A549 (cell line): ENCODE measurements around the gene CRTC3. TPM values are rescaled to one million over a fixed set of nuclear protein-coding genes. Genes with fewer than 3 reads are reported as not detected.

Experiments used
- ATAC-seq, 2 experiments: fragments of 200-7000 bp in 1 of 2; fragments of >200 bp in 1 of 2; cut with Nextera tagmentation in 1 of 2; cut with Tn5 transposase in 1 of 2; 3 replicates each; pipeline versions ENCODE4 v1.8.0 to v1.9.1; 2018 to 2020; ENCODE audit warnings: mild to moderate bottlenecking in 1 of 2, moderate library complexity in 1 of 2
- CTCF ChIA-PET: fragments of 300-600 bp; sonication (Branson Sonifier 250); formaldehyde crosslinking; extraction: SDS; loops from one replicate; lab custom pipeline; 2021; ENCODE audit warnings: antibody characterized with exemption, inconsistent platforms; lab: Yijun Ruan, JAX
- POLR2A ChIA-PET: fragments of 350-600 bp; formaldehyde crosslinking; extraction: SDS; loops from one replicate; lab custom pipeline; 2021; ENCODE audit warnings: antibody characterized with exemption, inconsistent platforms; lab: Yijun Ruan, JAX
- DNase-seq, 2 experiments: peaks; one replicate each; pipeline versions ENCODE4 v3.0.0 to v3.0.0-alpha.2; 2011 to 2016; ENCODE audit warnings: low read depth in 1 of 2, low spot score in 1 of 2
- FAIRE-seq: peaks from 2 replicates; lab custom pipeline; 2011; peaks lifted over from hg19 to GRCh38; lab: Jason Lieb, UNC
- H3K27ac ChIP-seq, 2 experiments: fragments of >200 bp; sonication (Bioruptor Twin); formaldehyde crosslinking; 3 replicates each; pipeline ENCODE4 v1.5.1; 2016 to 2017
- H3K4me1 ChIP-seq: fragments of >200 bp; sonication (Bioruptor Twin); formaldehyde crosslinking; 3 replicates; pipeline ENCODE4 v1.6.1; 2016
- H3K4me2 ChIP-seq: fragments of >200 bp; sonication (Bioruptor Twin); formaldehyde crosslinking; 3 replicates; pipeline ENCODE4 v1.6.1; 2016
- H3K4me3 ChIP-seq: fragments of >200 bp; sonication (Bioruptor Twin); formaldehyde crosslinking; 3 replicates; pipeline ENCODE4 v1.5.1; 2016
- H3K9me3 ChIP-seq: fragments of >200 bp; sonication (Bioruptor Twin); formaldehyde crosslinking; 3 replicates; pipeline ENCODE4 v1.6.1; 2016
- BCL3 ChIP-seq: fragments of >200 bp; sonication (Bioruptor Twin); formaldehyde crosslinking; IDR thresholded peaks from 3 replicates; pipeline ENCODE4 v1.6.1; 2016
- BHLHE40 ChIP-seq: IDR thresholded peaks from 2 replicates; pipeline ENCODE4 v1.6.1; 2012; ENCODE audit warnings: low read depth, low read length, inconsistent platforms
- CBX2 ChIP-seq: fragments of 200-600 bp; sonication (generic); IDR thresholded peaks from 2 replicates; pipeline ENCODE4 v1.6.1; 2016; ENCODE audit warnings: low read depth, mild to moderate bottlenecking, borderline replicate concordance
- CBX8 ChIP-seq: fragments of 200-600 bp; sonication (generic); IDR thresholded peaks from 2 replicates; pipeline ENCODE4 v1.6.1; 2016
- CEBPB ChIP-seq, 2 experiments: fragments of >200 bp in 1 of 2; sonication (Bioruptor Twin) in 1 of 2; formaldehyde crosslinking in 1 of 2; IDR thresholded peaks; 2 replicates each; pipeline ENCODE4 v1.6.1; 2012 to 2016
- CHD2 ChIP-seq: fragments of 150-350 bp; IDR thresholded peaks from 2 replicates; pipeline ENCODE4 v1.6.1; 2014; ENCODE audit warnings: low read length; ENCODE audit not compliant: partially characterized antibody
- CHD4 ChIP-seq: fragments of 200-600 bp; sonication (generic); IDR thresholded peaks from 2 replicates; pipeline ENCODE4 v1.6.1; 2016; ENCODE audit warnings: antibody characterized with exemption, mild to moderate bottlenecking, borderline replicate concordance
- EHF ChIP-seq: fragments of 250-450 bp; sonication (Bioruptor Pico); IDR thresholded peaks from 2 replicates; pipeline ENCODE4 v1.5.0; 2020; ENCODE audit warnings: mild to moderate bottlenecking
- EHMT2 ChIP-seq: fragments of 200-600 bp; sonication (generic); IDR thresholded peaks from 2 replicates; pipeline ENCODE4 v1.6.1; 2016; ENCODE audit warnings: antibody characterized with exemption, low read depth, mild to moderate bottlenecking, moderate library complexity
- ELK1 ChIP-seq: fragments of 150-350 bp; IDR thresholded peaks from 2 replicates; pipeline ENCODE4 v1.6.1; 2014; ENCODE audit warnings: low read depth, mild to moderate bottlenecking, low read length
- EP300 ChIP-seq, 2 experiments: fragments of >200 bp; sonication (Bioruptor Twin); formaldehyde crosslinking; IDR thresholded peaks; 2 replicates in 1 of 2; 3 replicates in 1 of 2; pipeline ENCODE4 v1.6.1; 2016 to 2017
- ESRRA ChIP-seq: fragments of 150-350 bp; IDR thresholded peaks from 2 replicates; pipeline ENCODE4 v1.6.1; 2014; ENCODE audit warnings: mild to moderate bottlenecking, low read length, borderline replicate concordance
- HEYL ChIP-seq: fragments of 250-450 bp; sonication (Bioruptor Pico); IDR thresholded peaks from 2 replicates; pipeline ENCODE4 v1.8.0; 2021; ENCODE audit warnings: mild to moderate bottlenecking, moderate library complexity
- HOXA7 ChIP-seq: fragments of 250-450 bp; sonication (Bioruptor Pico); IDR thresholded peaks from 2 replicates; pipeline ENCODE4 v1.5.0; 2020; ENCODE audit warnings: mild to moderate bottlenecking, moderate library complexity
- HOXB13 ChIP-seq: fragments of 250-450 bp; sonication (Bioruptor Pico); IDR thresholded peaks from 2 replicates; pipeline ENCODE4 v1.5.0; 2020; ENCODE audit warnings: low read depth, mild to moderate bottlenecking, moderate library complexity
- HOXB5 ChIP-seq: fragments of 250-450 bp; sonication (Bioruptor Pico); IDR thresholded peaks from 2 replicates; pipeline ENCODE4 v1.5.0; 2020; ENCODE audit warnings: mild to moderate bottlenecking, moderate library complexity
- JUNB ChIP-seq: fragments of >200 bp; sonication (Bioruptor Twin); formaldehyde crosslinking; IDR thresholded peaks from 2 replicates; pipeline ENCODE4 v1.6.1; 2016
- KDM1A ChIP-seq: fragments of 200-600 bp; sonication (generic); IDR thresholded peaks from 2 replicates; pipeline ENCODE4 v1.6.1; 2016; ENCODE audit warnings: low read depth, mild to moderate bottlenecking
- KDM5A ChIP-seq: fragments of 200-600 bp; sonication (generic); IDR thresholded peaks from 2 replicates; pipeline ENCODE4 v1.6.1; 2016; ENCODE audit warnings: antibody characterized with exemption, mild to moderate bottlenecking
- MAX ChIP-seq: IDR thresholded peaks from 2 replicates; pipeline ENCODE4 v1.6.1; 2012
- MAZ ChIP-seq: fragments of 150-350 bp; IDR thresholded peaks from 2 replicates; pipeline ENCODE4 v1.6.1; 2014; ENCODE audit warnings: antibody characterized with exemption, low read depth, low read length, borderline replicate concordance
- MYC ChIP-seq: IDR thresholded peaks from 2 replicates; pipeline ENCODE4 v1.6.1; 2012; ENCODE audit warnings: mild to moderate bottlenecking, inconsistent platforms, low read length, improper control_type of control experiment, borderline replicate concordance
- NFE2L2 ChIP-seq: fragments of 150-350 bp; conservative IDR thresholded peaks from 2 replicates; pipeline ENCODE4 v1.6.1; 2014; ENCODE audit warnings: low read length
- NR3C1 ChIP-seq: fragments of >200 bp; sonication (Bioruptor Twin); formaldehyde crosslinking; IDR thresholded peaks from 3 replicates; pipeline ENCODE4 v1.6.1; 2017
- PHF8 ChIP-seq: fragments of 200-600 bp; sonication (generic); IDR thresholded peaks from 2 replicates; pipeline ENCODE4 v1.6.1; 2016; ENCODE audit warnings: low read depth, mild to moderate bottlenecking, antibody characterized with exemption, moderate library complexity, borderline replicate concordance
- POLR2AphosphoS2 ChIP-seq: conservative IDR thresholded peaks from 2 replicates; pipeline ENCODE4 v1.6.1; 2012; ENCODE audit warnings: low read length, improper control_type of control experiment, inconsistent platforms
- RCOR1 ChIP-seq: fragments of 150-350 bp; IDR thresholded peaks from 2 replicates; pipeline ENCODE4 v1.6.1; 2014; ENCODE audit warnings: antibody characterized with exemption, low read length, low read depth
- REST ChIP-seq: fragments of 200-600 bp; sonication (generic); IDR thresholded peaks from 2 replicates; pipeline ENCODE4 v1.6.1; 2016; ENCODE audit warnings: antibody characterized with exemption, mild to moderate bottlenecking, moderate library complexity
- RFX5 ChIP-seq: fragments of 450-650 bp; IDR thresholded peaks from 2 replicates; pipeline ENCODE4 v1.7.1; 2014; ENCODE audit warnings: antibody characterized with exemption, mild to moderate bottlenecking, moderate library complexity
- SMC3 ChIP-seq: fragments of >200 bp; sonication (Bioruptor Twin); formaldehyde crosslinking; IDR thresholded peaks from 3 replicates; pipeline ENCODE4 v1.6.1; 2018; ENCODE audit warnings: inconsistent platforms
- TFCP2L1 ChIP-seq: fragments of 250-450 bp; sonication (Bioruptor Pico); IDR thresholded peaks from 2 replicates; pipeline ENCODE4 v1.5.0; 2021; ENCODE audit warnings: mild to moderate bottlenecking
- TP53 ChIP-seq: fragments of 250-450 bp; sonication (Bioruptor Pico); IDR thresholded peaks from 2 replicates; pipeline ENCODE4 v1.5.0; 2021; ENCODE audit warnings: mild to moderate bottlenecking, moderate library complexity
- USF2 ChIP-seq: fragments of 450-650 bp; IDR thresholded peaks from 2 replicates; pipeline ENCODE4 v1.6.1; 2014; ENCODE audit warnings: antibody characterized with exemption
- ZNF302 ChIP-seq: fragments of 250-450 bp; sonication (Bioruptor Pico); IDR thresholded peaks from 2 replicates; pipeline ENCODE4 v1.9.0; 2021; ENCODE audit warnings: inconsistent platforms, mild to moderate bottlenecking, moderate library complexity
- ZSCAN20 ChIP-seq: fragments of 250-450 bp; sonication (Bioruptor Pico); IDR thresholded peaks from 2 replicates; pipeline ENCODE4 v1.8.0; 2022; ENCODE audit warnings: mild to moderate bottlenecking, moderate library complexity
- WGBS: methylation state at CpG from one replicate; pipeline ENCODE4 v1.1.6; 2017; ENCODE audit errors: missing lambda C conversion rate; 5-methylcytosine and 5-hydroxymethylcytosine counted together
- polyA plus RNA-seq, 4 experiments: library from polyadenylated mRNA; depleted of rRNA in 3 of 4; stranded (reverse); fragments of >200 nt; fragmentation: RNase III in 1 of 4; extraction: RNeasy Plus Mini Kit Qiagen cat#74134 plus additional on column Dnase treatment in 1 of 4; gene quantifications; 2 replicates in 3 of 4; 3 replicates in 1 of 4; pipeline ENCODE4 v1.2.3, GENCODE V29; 2011 to 2017

Gene CRTC3
- polyA plus RNA-seq, 2 of the 4 experiments (the other 2 are of a cell fraction) = 17.5 to 30.5 TPM

- H3K9me3 ChIP-seq = no peaks in the 10 kb centered on the region
- DNase-seq = peak in 1 of 2 experiments; percentile 77
- no peak overlapping the region for H3K4me3 ChIP-seq
- CTCF ChIA-PET = interaction anchor here (1.6 to 2.2 kb wide), 2 partner anchors 273 to 294 kb away, joined by 4 to 6 read pairs; no protein-coding TSS in a partner anchor
- H3K4me2 ChIP-seq = peak overlapping the region; percentile 55
- WGBS = 58% methylated on average over 5 of the region's 5 CpGs
- ATAC-seq = peak; percentile 70 to 80; a peak in 5 of 6 replicates
- POLR2A ChIA-PET = no interaction called here
- peak overlapping the region; percentile 10 to 70; a peak in 4 of 6 replicates for H3K27ac ChIP-seq
- peak; percentile 46 for FAIRE-seq
- H3K4me1 ChIP-seq = peaks cover 43% of the 10 kb centered on the region
- TF ChIP-seq JUNB (peak; percentile 30; the same call in 1 of the 2 replicates), BHLHE40 (no peak), ESRRA (no peak), POLR2AphosphoS2 (no peak), NFE2L2 (no peak), EHF (CRISPR knock-in tag) (no peak), REST (no peak), CEBPB (IDR thresholded peaks at IDR 0.05) (peak; percentile 99), TFCP2L1 (no peak), NR3C1 (no peak), RCOR1 (no peak), HEYL (CRISPR knock-in tag) (no peak), ZNF302 (CRISPR knock-in tag) (no peak), EHMT2 (no peak), BCL3 (peak; percentile 44; the same call in 1 of the 3 replicates), KDM5A (no peak), ZSCAN20 (CRISPR knock-in tag) (no peak), ELK1 (no peak), HOXB5 (CRISPR knock-in tag) (0 out of 2 replicates have a peak, but pooled peaks have one; percentile 54), EP300 (IDR thresholded peaks at IDR 0.05) (peak; percentile 16 to 66; a peak in 1 of 5 replicates), HOXB13 (CRISPR knock-in tag) (no peak), MYC (no peak), CBX8 (no peak), MAX (peak; percentile 26; the same call in 1 of the 2 replicates), TP53 (CRISPR knock-in tag) (no peak), SMC3 (no peak), PHF8 (no peak), CHD4 (no peak), HOXA7 (CRISPR knock-in tag) (no peak), MAZ (no peak), CHD2 (no peak), CBX2 (no peak), USF2 (no peak), KDM1A (no peak), RFX5 (no peak)
Observed at GRCh38 chr15:90592131-90592881, 62.6 kb downstream of the CRTC3 start.
